ENCODE results near the gene PRPF40A.

GRCh38 chr2:152624805-152625204 lies 92.5 kb downstream of the PRPF40A start:
- TF ChIP-seq POLR2AphosphoS5 (IDR thresholded peaks at IDR 0.05; ENCODE audit: low read depth) (no peak), CTCF (IDR thresholded peaks at IDR 0.05; ENCODE audit: insufficient read depth, low read length) (no peak)
